Ramos (cell line): ENCODE results near the gene SLX4IP.

Experiments
- in situ Hi-C: fragments of 300-500 bp; cut with MboI; formaldehyde crosslinking; loops from one replicate; pipeline ENCODE4 v1.14.3; 2022; ENCODE audit warnings: low sequenced_read_pairs; ENCODE audit not compliant: unreplicated experiment

SLX4IP gene

DNA sequence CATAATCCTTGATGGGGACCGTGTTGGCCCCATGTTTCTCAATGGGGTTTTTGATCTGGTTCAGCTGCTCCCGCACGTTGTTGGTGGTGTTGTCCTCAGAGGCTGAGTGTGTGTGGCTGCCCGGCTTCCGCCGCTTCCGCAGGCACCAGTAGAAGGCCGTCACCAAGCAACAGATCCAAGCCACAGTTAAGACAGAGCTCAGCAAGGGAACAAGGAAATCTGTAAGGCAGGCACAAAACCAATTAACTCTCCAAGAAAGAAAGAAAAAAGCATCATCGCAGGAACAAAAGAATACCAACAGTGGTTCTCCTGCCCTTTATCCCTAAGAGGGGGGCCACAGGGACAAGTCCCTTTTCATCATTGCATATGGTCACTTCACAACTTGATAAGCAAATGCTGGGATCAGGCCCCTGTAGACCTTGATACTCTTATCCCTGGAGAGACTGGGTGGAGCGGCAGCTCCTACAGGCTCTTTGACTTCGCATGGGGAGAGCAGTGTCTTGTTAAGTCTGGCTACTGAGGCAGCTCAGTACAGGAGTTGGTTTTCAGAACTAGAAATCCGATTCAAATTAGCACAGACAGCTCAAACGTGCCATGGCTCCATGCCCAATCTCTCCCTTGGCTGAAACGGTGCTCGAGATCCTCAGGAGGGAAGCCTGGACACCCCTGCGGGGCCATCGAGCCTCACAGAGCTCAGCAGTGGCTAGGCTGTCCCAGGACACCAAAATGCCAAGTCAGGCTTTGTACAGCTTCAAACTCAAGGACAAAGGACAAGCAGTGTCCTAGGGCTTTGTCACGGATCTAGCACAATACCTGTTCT, 204.8 kb downstream of the SLX4IP start:
- in situ Hi-C loops, result no loop called here

DNA sequence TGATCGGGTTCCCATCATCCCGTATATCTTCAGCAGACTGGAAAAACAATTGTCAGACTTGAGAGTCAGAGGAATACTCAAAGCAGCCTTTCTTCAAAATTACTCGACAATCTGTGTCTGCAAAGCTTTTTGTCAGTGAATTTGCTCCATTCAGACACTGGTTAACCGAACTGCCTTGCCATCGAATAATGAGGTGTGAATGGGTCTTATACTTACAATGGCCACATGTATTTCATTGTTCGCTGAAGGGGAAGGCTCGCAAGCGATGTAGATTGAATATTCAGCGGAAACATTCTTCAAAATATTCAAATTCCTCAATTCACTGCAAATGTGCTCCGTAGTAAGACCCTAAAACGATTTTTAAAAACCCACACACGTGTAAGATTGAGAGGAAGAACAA, 205.8 kb downstream of the SLX4IP start:
- in situ Hi-C loops, result no loop called here

DNA sequence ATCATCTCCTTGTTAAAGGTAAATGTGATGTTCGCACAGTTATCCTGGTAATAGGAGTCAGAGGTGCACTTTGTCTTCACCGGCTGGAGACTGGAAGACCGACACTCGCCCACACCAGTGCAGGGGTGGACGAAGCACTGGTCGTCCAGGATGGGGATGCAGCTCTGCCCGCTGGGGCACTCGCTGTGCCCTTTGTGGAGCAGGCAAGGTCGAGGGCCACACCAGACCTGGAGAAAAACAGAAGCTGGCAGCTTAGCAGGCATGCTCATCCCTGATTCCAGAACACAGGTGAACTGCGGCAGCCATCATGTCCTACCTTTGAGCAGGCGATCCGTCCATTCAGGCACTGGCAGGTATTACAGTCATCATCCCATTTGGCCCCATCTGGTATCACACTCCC, 206.4 kb downstream of the SLX4IP start:
- in situ Hi-C loops, result no loop called here

DNA sequence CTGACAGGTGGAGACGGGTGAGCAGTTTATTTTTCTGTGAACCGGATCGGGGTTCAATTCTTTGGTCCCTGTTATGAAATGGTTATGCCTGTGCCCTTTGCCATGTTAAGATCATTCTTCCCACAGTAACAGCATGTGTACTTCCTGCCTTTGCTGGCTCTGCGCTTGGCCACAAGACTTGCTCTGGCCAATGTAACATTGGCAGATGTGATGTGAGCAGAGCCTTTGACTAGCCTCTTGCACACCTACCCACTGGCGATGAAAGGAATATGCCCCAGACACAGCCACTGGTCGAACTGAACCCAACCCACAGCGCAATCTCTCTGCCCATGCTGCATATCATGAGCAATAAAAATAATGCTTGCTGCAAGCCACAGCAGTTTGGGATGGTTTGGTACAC, 206.8 kb downstream of the SLX4IP start:
- in situ Hi-C loops, result no loop called here

DNA sequence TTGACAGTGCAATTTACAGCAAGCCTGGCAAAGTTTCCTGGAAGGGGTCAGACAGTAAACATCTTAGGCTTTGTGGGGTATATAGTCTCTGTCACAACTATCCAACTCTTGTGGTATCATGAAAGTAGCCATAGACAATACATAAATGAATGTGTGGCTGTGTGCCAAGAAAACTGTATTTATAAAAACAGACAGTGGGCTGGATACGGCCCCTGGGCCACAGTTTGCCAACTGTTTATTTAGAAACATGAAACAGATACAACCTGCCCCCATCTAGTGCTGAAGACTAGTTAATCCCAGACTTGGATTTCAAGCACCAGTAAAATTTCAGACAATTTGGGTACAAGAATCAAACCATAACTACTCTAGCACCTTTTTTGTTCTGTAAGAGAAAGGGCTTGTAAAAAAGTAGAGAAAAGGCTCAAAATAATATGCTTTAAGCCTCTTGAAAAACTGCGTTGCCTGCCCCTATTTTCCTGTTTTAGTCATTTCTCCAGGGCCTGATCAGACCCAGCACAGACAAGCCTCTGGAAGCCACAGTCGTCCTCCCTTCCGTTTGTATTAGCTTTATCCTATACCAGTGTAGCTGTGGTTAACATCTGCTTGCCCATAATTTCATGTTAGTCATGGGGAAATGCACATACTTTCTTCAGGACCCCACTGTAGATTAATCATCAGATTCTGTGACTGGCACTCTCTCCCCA, 207.9 kb downstream of the SLX4IP start:
- in situ Hi-C loops, result no loop called here

- in situ Hi-C loops, result no loop called here
Measured at GRCh38 chr20:10643560-10643873, 208.4 kb downstream of the SLX4IP start.

DNA sequence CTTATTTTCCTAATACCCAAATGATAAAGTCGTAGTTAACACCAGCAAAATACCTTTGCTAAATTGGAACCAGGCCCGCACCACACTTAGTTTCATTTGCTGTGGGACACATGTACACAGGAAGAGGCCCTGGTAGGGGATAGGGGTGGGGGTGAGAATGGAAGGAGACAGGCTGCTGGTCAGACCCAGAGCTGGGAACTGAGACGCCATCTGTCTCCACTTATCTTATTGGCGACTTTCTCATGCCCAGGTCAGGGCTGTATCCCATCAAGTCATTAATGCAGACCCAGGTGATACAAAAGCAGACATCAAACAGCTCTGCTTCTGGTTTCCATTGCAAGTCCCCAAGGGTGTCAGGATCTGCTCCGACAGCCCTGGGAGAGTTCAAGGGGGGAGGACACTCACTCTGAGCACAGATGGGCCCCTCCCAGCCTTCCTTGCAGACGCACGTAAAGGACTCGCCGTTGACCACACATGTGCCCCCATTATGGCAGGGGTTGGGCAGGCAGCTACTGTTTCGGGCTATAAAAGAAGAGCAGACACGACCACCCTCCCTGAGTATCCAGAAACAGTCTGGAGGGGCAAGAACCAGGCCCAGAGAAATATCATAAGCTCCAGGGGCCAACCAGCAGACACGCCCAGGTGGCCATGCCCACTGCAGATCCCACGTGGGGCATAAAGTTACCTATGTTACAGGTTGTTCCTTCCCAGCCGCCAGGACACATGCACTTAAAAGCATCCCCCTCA, 209.5 kb downstream of the SLX4IP start:
- in situ Hi-C loops, result no loop called here

DNA sequence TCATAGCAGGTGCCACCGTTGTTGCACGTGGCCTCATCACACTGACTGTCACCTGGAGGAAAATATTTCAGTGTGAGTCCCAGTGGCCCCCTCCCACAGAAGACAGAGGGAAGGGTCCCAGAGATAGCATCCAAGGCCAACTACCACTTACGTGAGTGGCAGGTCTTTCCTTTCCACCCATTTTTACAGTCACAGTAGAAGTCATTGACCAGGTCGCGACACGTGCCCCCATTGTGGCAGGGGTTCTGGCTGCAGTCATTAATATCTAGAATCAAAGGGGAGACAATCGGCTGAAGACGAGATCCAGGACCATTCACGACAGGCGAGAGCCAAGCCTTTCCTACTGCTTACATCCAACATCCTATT, 210.1 kb downstream of the SLX4IP start:
- in situ Hi-C loops, result no loop called here

GRCh38 chr20:10646006-10646405, 210.9 kb downstream of the SLX4IP start:
- in situ Hi-C loops, result no loop called here

- in situ Hi-C loops, result no loop called here
Measured at GRCh38 chr20:10646886-10647420, 211.8 kb downstream of the SLX4IP start.

DNA sequence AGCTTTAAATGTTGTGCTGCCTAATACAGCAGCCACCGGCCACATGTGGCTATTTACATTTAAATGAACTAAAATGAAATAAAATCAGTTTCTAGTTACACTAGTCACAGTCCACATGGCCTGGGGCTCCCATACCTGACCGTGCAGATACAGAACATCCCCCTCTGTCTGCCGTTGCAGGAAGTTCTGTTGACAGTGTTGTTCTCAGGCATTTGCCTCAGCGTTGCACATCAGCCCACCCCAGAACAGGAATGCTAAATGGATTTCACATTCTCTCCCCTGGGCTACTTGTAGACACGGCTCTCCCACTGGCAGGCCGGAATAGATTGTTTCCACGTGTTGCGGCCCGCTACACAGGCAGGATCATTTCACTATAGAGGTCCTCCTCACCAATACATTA, 212.4 kb downstream of the SLX4IP start:
- in situ Hi-C loops, result no loop called here

- in situ Hi-C loops, result no loop called here
Measured at GRCh38 chr20:10647909-10648308, 212.8 kb downstream of the SLX4IP start.

GRCh38 chr20:10648651-10649050, 213.5 kb downstream of the SLX4IP start:
- in situ Hi-C loops, result no loop called here

DNA sequence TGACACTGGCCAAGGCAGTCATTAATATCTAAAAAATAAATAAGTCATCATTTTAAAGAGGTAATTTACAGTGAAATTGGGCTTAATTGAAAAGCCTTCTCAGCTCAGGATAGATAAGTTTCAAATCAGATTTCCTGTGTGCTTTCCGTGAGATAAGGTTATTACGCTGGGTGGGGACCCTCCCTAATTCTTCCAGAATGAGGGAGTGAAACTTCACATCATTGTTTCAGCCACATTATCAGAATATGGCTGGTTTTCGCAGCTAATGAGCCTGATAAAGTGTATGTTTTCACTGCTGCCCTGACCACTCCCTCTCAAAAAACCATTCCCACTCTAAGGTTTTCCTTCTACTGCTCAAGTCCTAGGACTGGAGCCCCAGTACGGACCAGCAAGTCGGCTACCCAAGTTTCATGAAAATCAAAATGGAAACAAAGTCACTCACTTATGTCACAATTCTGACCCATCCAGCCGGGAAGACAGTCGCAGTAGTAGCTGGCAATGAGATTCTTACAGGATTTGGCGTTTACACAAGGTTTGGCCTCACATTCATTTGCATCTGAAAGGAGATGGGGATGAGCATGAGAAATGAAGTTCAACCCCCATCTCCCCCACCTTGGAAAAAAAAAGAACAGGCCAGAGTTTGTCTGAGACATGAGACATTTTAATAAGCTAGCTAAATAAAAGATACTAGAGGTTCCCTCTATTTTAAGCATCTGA, 214.1 kb downstream of the SLX4IP start:
- in situ Hi-C loops, result no loop called here

DNA sequence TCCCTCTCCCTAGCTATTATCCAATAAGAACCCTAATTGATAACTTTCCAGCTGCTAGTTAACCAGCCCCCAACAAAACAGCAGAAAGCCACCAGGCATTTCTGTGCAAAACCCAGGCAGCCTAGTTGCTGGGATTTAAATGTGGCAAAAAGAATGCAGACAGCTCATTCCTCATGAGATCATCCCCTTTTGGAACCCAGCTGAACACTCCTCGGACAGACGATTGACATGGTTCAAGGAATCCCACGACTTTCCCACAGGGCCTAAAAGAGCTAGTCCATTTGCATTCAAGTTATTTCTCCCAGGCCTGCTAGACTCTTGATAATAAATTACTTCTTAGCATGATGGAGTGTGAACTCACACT, 214.7 kb downstream of the SLX4IP start:
- in situ Hi-C loops, result no loop called here

- in situ Hi-C loops, result no loop called here
Measured at GRCh38 chr20:10651227-10651990, 216.3 kb downstream of the SLX4IP start.

GRCh38 chr20:10652185-10652584, 217.1 kb downstream of the SLX4IP start:
- in situ Hi-C loops, result no loop called here

- in situ Hi-C loops, result no loop called here
Measured at GRCh38 chr20:10652660-10653261, 217.7 kb downstream of the SLX4IP start.

- in situ Hi-C loops, result no loop called here
Measured at GRCh38 chr20:10653599-10654249, 218.6 kb downstream of the SLX4IP start.
